HL-60 (cell line): ENCODE measurements around the gene MYCBP.

Experiments used
- GABPA ChIP-seq: IDR thresholded peaks from 2 replicates; pipeline ENCODE4 v1.6.1; 2012; ENCODE audit warnings: low read depth
- POLR2AphosphoS5 ChIP-seq: IDR thresholded peaks from 2 replicates; pipeline ENCODE4 v1.6.1; 2012; ENCODE audit warnings: low read depth
- SPI1 ChIP-seq: IDR thresholded peaks from 2 replicates; pipeline ENCODE4 v1.6.1; 2012; ENCODE audit warnings: low read depth, mild to moderate bottlenecking, borderline replicate concordance
- TF ChIP-seq, protein P1 (sequence below): IDR thresholded peaks from one replicate; pipeline ENCODE4 v1.5.1; 2011; ENCODE audit warnings: low read length, control low read depth, inconsistent platforms; ENCODE audit not compliant: insufficient read depth
- TF ChIP-seq, protein P2 (sequence below): IDR thresholded peaks from 2 replicates; pipeline ENCODE4 v1.6.1; 2012; ENCODE audit warnings: low read depth; ENCODE audit not compliant: insufficient replicate concordance

DNA sequence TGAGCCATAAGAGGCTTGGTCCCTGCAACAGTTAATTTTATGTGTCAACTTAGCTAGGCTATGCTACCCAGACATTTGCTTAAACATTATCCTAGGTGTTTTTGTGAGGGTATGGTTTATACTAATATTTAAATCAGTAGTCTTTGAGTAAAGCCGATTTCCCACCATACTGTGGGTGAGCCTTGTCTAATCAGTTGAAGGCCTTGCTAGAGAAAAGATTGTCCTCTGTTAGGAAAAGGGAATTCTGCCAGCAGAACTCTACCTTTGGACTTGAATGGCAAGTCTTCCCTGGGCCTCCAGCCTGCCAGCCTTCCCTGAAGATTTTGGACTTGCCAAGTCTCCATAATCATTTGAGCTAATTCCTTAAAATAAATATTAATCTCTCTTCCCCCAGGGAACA is 44.6 kb upstream of the MYCBP start:
- TF ChIP-seq, protein P1, sequence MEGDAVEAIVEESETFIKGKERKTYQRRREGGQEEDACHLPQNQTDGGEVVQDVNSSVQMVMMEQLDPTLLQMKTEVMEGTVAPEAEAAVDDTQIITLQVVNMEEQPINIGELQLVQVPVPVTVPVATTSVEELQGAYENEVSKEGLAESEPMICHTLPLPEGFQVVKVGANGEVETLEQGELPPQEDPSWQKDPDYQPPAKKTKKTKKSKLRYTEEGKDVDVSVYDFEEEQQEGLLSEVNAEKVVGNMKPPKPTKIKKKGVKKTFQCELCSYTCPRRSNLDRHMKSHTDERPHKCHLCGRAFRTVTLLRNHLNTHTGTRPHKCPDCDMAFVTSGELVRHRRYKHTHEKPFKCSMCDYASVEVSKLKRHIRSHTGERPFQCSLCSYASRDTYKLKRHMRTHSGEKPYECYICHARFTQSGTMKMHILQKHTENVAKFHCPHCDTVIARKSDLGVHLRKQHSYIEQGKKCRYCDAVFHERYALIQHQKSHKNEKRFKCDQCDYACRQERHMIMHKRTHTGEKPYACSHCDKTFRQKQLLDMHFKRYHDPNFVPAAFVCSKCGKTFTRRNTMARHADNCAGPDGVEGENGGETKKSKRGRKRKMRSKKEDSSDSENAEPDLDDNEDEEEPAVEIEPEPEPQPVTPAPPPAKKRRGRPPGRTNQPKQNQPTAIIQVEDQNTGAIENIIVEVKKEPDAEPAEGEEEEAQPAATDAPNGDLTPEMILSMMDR, result no peak
- TF ChIP-seq GABPA (no peak), POLR2AphosphoS5 (no peak), SPI1 (no peak)
- TF ChIP-seq, protein P2, sequence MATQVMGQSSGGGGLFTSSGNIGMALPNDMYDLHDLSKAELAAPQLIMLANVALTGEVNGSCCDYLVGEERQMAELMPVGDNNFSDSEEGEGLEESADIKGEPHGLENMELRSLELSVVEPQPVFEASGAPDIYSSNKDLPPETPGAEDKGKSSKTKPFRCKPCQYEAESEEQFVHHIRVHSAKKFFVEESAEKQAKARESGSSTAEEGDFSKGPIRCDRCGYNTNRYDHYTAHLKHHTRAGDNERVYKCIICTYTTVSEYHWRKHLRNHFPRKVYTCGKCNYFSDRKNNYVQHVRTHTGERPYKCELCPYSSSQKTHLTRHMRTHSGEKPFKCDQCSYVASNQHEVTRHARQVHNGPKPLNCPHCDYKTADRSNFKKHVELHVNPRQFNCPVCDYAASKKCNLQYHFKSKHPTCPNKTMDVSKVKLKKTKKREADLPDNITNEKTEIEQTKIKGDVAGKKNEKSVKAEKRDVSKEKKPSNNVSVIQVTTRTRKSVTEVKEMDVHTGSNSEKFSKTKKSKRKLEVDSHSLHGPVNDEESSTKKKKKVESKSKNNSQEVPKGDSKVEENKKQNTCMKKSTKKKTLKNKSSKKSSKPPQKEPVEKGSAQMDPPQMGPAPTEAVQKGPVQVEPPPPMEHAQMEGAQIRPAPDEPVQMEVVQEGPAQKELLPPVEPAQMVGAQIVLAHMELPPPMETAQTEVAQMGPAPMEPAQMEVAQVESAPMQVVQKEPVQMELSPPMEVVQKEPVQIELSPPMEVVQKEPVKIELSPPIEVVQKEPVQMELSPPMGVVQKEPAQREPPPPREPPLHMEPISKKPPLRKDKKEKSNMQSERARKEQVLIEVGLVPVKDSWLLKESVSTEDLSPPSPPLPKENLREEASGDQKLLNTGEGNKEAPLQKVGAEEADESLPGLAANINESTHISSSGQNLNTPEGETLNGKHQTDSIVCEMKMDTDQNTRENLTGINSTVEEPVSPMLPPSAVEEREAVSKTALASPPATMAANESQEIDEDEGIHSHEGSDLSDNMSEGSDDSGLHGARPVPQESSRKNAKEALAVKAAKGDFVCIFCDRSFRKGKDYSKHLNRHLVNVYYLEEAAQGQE, result no peak
